SIG-M5 (cell line): Measurements from ENCODE around the gene CNDP1.

Experiments
- DNase-seq: peaks from one replicate; lab custom pipeline; 2025; lab: John Stamatoyannopoulos, UW

CNDP1 gene

DNA sequence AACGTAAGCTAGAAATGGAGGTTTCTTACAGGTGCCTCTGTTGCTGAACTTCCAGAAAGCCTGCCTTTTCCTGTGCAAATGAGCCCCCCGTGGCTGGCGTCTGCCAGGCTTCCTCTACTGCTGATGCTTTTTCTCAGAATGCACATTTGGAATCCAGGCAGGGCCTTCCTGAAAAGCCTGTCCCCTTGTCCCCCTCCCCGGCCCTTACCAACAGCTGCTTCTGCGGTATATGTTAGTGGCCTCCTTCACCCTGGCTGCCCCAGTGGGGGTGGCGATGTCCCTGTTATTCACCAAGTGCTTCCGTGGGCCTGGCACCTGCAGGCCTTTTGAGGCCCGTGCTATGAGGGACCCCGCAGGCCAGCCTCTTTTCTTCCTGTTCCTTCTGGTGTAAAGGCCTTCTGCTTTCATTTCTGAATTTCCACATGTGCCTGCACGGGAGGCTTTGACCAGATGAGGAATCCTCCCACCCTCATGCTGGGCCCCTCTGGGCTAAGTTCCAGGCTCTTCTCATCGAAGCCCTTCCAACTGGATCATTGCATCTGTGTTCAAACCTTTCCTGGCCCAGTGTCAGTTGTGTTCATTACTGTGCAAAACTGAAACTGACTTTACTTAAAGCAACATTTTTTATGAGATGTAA is 27.7 kb upstream of the CNDP1 start:
- no peak for DNase-seq

DNA sequence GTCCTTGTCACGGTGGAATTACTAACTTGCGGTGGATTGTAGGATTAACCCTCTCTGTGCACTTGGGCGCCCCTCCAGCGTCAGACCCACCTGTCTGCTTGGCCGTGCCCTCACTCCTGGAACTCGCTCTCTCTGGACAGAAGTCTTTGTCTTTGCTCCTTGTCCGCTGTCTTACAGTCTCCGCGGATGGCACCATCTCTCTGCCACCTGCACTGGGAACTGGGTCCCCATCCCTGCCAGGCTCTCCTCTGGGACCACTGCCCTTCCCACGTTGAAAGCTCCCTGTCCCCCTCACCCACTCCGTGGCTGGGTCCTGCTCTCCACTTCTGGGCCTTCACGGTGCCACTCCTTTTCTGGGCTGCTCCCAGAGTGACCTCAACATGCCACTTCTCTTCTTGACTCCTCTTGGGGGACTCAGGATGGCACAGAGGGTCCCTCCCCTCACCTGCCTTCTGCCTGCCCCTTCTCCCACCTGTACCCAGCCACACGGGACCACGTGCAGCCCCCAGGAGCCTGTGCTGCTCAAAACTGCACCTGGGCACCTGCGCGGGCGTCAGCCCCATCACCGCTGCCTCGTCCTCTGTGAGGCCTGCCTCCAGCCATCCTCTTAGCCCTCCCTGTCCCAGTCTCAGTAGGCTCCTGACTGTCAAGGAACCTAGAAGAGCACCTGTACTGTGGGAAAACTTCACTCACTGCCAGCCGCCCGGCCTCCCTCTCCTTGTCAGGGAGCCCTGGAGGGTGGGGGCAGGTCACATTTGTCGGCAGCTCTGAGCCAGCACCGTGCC is 27.0 kb upstream of the CNDP1 start:
- no peak for DNase-seq

DNA sequence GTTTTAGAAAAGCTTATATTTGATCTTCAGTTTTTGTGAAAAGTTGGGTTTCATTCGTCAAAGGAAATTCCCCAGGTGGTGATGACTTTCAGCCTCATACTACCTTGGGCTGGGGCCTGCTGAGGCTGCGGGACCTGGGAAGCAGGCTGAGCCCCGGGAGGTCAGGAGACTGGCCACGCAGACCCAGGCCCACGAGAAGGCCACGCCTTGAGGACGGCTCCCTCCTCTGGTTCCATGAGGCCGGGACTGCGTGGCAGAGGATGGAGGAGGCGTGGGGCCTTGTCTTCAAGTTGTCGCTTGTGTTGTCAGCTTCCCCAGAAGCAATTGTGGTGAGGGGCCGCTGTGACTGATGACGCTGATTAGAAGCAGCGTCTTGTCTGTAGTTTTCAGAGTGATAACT is 26.4 kb upstream of the CNDP1 start:
- DNase-seq: no peak

GRCh38 chr18:74508366-74508765 is 25.9 kb upstream of the CNDP1 start:
- DNase-seq: no peak

- DNase-seq: no peak
Observed at GRCh38 chr18:74508821-74509225, 25.5 kb upstream of the CNDP1 start.

- DNase-seq: no peak
Observed at GRCh38 chr18:74509856-74510769, 24.2 kb upstream of the CNDP1 start.

DNA sequence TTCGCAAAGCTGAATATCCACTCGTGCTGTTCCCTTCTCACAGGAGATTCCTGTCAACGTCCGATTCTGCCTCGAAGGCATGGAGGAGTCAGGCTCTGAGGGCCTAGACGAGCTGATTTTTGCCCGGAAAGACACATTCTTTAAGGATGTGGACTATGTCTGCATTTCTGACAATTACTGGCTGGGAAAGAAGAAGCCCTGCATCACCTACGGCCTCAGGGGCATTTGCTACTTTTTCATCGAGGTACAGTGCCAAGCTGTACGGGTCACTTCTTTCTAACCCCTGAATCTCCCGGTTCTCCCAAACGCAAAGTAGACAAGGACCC is 23.6 kb upstream of the CNDP1 start:
- no peak for DNase-seq

GRCh38 chr18:74511823-74512222 is 22.5 kb upstream of the CNDP1 start:
- no peak for DNase-seq

GRCh38 chr18:74512321-74513053 is 21.8 kb upstream of the CNDP1 start:
- DNase-seq: no peak

- no peak for DNase-seq
Observed at GRCh38 chr18:74513149-74513882, 21.0 kb upstream of the CNDP1 start.

DNA sequence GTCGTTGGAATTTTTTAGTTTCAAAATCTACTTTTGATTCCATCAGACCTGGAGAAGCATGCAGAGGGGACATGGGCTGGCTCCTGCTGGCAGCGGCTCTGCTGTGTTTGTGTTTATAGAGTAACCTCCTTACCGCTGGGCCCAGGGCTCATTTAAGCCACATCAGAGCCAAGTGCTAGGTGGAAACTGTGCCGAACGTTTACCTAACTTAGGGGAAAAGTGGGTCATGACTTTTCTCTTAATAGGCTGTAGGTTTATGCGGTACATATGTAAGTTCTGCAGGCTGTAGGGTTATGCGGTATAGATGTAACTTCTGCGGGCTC is 20.5 kb upstream of the CNDP1 start:
- no peak for DNase-seq

GRCh38 chr18:74514860-74515495 is 19.3 kb upstream of the CNDP1 start:
- DNase-seq: no peak

- DNase-seq: no peak
Observed at GRCh38 chr18:74515620-74516231, 18.6 kb upstream of the CNDP1 start.

- no peak for DNase-seq
Observed at GRCh38 chr18:74516271-74517235, 17.7 kb upstream of the CNDP1 start.

- no peak for DNase-seq
Observed at GRCh38 chr18:74517236-74517630, 17.1 kb upstream of the CNDP1 start.

DNA sequence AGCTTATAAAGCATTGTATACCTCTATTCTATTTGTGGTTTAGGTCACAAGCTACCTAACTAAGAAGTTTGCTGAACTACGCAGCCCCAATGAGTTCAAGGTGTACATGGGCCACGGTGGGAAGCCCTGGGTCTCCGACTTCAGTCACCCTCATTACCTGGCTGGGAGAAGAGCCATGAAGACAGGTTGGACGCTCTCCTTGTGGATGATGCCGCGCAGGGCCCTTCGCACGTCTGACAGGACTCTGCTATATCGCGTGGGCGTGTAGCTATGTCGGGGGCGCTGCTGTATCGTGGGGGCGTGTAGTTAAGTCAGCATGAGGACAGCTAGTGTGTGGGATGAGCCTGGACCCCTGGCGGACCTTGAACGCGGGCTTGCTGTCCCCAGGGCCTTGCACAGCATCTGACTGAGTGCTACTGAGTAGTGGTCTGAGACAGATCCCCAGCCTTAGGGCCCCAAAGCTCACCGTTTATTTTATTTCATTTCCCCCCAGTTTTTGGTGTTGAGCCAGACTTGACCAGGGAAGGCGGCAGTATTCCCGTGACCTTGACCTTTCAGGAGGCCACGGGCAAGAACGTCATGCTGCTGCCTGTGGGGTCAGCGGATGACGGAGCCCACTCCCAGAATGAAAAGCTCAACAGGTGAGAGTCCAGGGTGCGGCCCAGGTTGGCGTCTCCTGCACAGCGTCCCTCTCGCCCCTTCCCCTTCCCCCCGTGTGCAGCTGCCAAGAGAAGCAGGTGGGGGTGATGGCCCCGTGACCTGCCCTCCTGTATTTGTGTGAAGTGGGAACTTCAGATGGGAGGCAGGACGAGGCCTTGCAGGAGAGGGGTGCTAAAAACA is 15.6 kb upstream of the CNDP1 start:
- no peak for DNase-seq

DNA sequence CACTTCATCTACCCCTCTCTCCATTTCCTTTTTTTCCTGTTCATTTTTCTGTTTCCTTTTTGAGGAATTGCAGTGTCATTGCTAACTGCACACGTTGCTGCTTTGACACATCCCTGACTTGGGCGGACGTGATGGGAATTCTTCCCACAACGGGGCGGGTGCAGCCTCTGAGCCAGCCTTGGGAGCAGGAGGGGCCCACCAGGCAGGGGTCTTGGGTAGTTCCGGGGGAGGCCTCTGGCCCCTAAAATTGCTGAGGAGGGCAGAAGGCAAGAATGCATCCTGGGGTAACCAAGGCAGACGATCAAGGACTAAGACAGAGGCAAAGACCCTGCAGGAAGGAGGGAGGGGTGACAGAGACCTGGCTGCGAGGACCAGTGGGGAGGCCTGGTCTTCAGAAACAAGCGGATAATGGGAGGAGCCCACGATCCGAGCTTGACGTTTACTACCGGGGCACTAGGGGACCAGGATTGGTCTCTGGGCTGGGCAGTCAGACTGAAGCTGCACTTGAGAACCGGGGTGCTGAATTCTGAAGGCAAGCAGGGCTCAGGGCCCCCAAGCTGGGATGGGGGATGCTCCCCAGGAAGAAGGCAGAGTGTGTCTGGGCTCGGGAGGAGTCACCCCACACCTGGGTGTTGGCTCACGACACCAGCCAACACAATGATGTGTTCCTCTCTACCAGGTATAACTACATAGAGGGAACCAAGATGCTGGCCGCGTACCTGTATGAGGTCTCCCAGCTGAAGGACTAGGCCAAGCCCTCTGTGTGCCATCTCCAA is 14.8 kb upstream of the CNDP1 start:
- DNase-seq: no peak
